LNCaP clone FGC (cell line): ENCODE results near the gene TENM4.
"Not testable (repeated sequence)": the region's sequence is repeated elsewhere in the genome, so short reads cannot be mapped to it uniquely, and the experiment has no call there.

ENCODE experiments used
- DNase-seq: peaks from one replicate; pipeline ENCODE4 v3.0.0-alpha.2; 2011; ENCODE audit warnings: low read depth
- H3K4me3 ChIP-seq: 2 replicates; pipeline ENCODE4 v1.5.1; 2011; ENCODE audit warnings: mild to moderate bottlenecking, low read depth, low read length, control low read depth
- CTCF ChIP-seq: IDR thresholded peaks from 2 replicates; pipeline ENCODE4 v1.5.1; 2012; ENCODE audit warnings: mild to moderate bottlenecking; ENCODE audit not compliant: control insufficient read depth, insufficient read depth; ENCODE audit errors: extremely low read depth

TENM4 gene

GRCh38 chr11:78622666-78623065 is 818.2 kb downstream of the TENM4 start:
- no peak for TF ChIP-seq CTCF
- H3K4me3 ChIP-seq, result no peak overlapping the region
- DNase-seq, result no peak

GRCh38 chr11:78620159-78620558 is 820.7 kb downstream of the TENM4 start:
- DNase-seq, result no peak
- H3K4me3 ChIP-seq, result no peak overlapping the region
- no peak for TF ChIP-seq CTCF

- no peak overlapping the region for H3K4me3 ChIP-seq
- DNase-seq, result no peak
- TF ChIP-seq CTCF, result no peak
Observed at GRCh38 chr11:78615724-78616123, 825.1 kb downstream of the TENM4 start.

- no peak for TF ChIP-seq CTCF
- DNase-seq, result no peak
- H3K4me3 ChIP-seq, result no peak overlapping the region
Observed at GRCh38 chr11:78613378-78613813, 827.4 kb downstream of the TENM4 start.

- TF ChIP-seq CTCF, result no peak
- no peak overlapping the region for H3K4me3 ChIP-seq
- DNase-seq, result no peak
Observed at GRCh38 chr11:78612721-78613377, 828.0 kb downstream of the TENM4 start.

- H3K4me3 ChIP-seq, DNase-seq: not testable (repeated sequence)
Observed at GRCh38 chr11:78609321-78609720, 831.5 kb downstream of the TENM4 start.

GRCh38 chr11:78607696-78608095 is 833.1 kb downstream of the TENM4 start:
- no peak overlapping the region for H3K4me3 ChIP-seq
- no peak for TF ChIP-seq CTCF
- DNase-seq, result no peak
